ENCODE results near the gene LPCAT1. TPM values are rescaled to one million over a fixed set of nuclear protein-coding genes. Genes with fewer than 3 reads are reported as not detected.
A peak's percentile ranks its signal among the peaks of the same experiment; 100 is the strongest.

The LPCAT1 gene
- total RNA-seq, 1 donor from 2014 or later: 11.0 TPM

- no peak overlapping the region for H3K4me3 ChIP-seq
- intact Hi-C loops (cut with micrococcal nuclease): no loop called here
- no peaks in the 10 kb centered on the region for H3K27me3 ChIP-seq (ENCODE audit: low read depth)
- no peaks in the 10 kb centered on the region for H3K9me3 ChIP-seq (replicated peaks)
- H3K27ac ChIP-seq (replicated peaks): no peak overlapping the region
- peaks cover 16% of the 10 kb centered on the region for H3K36me3 ChIP-seq
- H3K4me1 ChIP-seq: peaks cover 26% of the 10 kb centered on the region
- TF ChIP-seq, protein P1, sequence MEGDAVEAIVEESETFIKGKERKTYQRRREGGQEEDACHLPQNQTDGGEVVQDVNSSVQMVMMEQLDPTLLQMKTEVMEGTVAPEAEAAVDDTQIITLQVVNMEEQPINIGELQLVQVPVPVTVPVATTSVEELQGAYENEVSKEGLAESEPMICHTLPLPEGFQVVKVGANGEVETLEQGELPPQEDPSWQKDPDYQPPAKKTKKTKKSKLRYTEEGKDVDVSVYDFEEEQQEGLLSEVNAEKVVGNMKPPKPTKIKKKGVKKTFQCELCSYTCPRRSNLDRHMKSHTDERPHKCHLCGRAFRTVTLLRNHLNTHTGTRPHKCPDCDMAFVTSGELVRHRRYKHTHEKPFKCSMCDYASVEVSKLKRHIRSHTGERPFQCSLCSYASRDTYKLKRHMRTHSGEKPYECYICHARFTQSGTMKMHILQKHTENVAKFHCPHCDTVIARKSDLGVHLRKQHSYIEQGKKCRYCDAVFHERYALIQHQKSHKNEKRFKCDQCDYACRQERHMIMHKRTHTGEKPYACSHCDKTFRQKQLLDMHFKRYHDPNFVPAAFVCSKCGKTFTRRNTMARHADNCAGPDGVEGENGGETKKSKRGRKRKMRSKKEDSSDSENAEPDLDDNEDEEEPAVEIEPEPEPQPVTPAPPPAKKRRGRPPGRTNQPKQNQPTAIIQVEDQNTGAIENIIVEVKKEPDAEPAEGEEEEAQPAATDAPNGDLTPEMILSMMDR (IDR thresholded peaks at IDR 0.05; ENCODE audit: borderline replicate concordance): no peak
- DNase-seq: no peak
Measured at GRCh38 chr5:1520791-1521453, 2.8 kb downstream of the LPCAT1 start.

DNA sequence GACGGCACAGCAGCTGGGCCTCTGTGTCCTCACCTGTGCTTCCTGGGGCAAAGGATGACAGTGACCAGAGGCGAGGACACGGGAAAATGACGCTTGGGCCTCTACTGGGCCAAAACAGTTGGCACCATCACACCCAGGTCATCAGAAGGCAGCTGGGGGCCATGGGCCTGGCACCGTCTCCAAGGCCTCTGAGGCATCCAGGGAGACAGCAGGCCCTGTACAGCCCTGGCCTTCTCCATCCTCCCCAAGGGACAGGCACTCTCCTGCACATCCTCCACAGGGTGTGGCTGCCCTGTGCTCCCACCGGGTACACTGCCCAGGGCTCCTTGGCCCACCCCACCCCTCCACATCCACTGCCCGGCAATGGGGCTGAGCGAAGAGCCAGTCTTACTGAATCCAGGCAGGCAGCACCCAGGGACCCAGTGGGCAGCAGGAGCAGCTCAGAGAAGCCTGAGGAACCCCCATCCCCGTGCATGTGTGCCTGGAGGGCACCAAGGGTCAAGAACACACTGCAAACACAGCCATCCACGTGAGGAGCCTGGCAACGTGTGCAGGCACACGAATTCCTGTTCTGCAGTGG lies 4.0 kb downstream of the LPCAT1 start:
- Histone ChIP-seq H3K4me3 (no peak overlapping the region), H3K9me3 (replicated peaks) (no peaks in the 10 kb centered on the region), H3K36me3 (peaks cover 16% of the 10 kb centered on the region), H3K27ac (replicated peaks) (no peak overlapping the region), H3K4me1 (peaks cover 26% of the 10 kb centered on the region), H3K27me3 (ENCODE audit: low read depth) (no peaks in the 10 kb centered on the region)
- intact Hi-C loops (cut with micrococcal nuclease): no loop called here
- no peak for DNase-seq
- TF ChIP-seq, protein P1 (IDR thresholded peaks at IDR 0.05; ENCODE audit: borderline replicate concordance): no peak

DNA sequence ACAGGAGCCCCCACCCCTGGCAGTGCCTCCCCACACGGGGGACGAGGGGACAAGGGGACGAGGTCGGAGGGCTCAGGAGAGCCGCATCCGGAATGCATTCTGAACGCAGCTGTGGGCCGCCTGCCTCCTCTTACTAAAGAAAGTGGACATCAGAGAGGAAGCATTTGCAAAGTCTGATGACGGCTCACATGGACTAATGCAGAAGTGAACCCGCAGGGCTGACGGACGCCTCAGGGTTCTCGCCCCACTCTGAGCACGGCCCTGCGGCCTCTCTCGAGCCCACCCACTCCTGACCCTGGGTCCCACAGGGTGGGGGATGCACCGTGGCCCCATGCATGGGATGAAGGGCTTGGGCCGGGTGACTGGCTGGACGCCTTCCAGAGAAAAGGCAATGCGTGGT lies 5.9 kb downstream of the LPCAT1 start:
- TF ChIP-seq, protein P1 (IDR thresholded peaks at IDR 0.05; ENCODE audit: borderline replicate concordance): no peak
- DNase-seq: peak; percentile 8
- Histone ChIP-seq H3K36me3 (peaks cover 16% of the 10 kb centered on the region), H3K27ac (replicated peaks) (no peak overlapping the region), H3K4me1 (peaks cover 13% of the 10 kb centered on the region), H3K27me3 (ENCODE audit: low read depth) (no peaks in the 10 kb centered on the region), H3K4me3 (no peak overlapping the region), H3K9me3 (replicated peaks) (no peaks in the 10 kb centered on the region)
- intact Hi-C loops (cut with micrococcal nuclease): no loop called here

DNA sequence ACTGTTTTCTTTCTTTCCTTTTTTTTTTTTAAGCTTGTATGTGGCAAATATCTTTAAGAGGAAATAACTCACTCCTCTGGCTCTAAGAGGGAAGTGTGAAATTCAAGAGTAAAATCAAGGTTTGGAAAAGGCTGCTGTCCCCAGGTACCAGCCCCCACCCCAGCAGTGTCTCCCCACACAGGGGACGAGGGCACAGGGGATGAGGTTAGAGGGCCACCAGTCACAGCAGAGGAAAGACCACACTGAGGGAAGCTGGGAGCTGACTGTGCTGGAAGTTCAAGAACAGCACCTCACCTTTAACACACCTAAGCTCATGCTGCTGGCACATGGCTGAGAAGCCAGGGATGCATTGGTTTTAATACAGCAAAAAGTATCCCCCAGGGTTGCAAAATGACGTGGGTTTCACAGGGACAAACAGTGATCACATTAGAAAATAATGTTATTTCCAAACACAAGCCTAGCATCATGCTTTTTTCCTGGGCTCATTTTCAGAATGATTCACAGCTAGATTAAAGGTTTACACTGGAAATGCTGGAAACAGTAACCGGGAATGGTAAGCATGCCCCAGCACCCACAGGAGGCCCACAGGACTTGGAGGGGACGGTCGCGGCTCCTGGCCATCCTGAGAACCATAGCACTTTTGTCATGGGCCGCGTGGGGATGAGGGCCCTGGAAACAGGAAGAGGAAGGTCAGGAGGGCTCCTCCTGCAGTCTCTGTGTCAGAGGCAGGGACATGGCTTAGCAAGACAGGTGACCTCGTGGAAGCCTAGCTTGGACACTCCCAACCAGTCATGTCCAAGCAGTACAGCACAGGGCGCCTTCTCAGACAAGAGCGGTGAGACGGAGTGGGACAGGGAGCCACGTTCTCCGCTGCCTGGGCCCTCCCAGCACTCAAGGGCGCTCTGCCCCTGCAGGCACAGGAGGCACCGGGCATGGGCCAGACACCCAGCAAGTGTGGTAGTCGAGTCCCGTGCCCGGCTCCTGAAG lies 6.9 kb downstream of the LPCAT1 start:
- no peaks in the 10 kb centered on the region for H3K27me3 ChIP-seq (ENCODE audit: low read depth)
- H3K27ac ChIP-seq (replicated peaks): no peak overlapping the region
- H3K9me3 ChIP-seq (replicated peaks): no peaks in the 10 kb centered on the region
- peak; percentile 6 for DNase-seq
- intact Hi-C loops (cut with micrococcal nuclease): no loop called here
- TF ChIP-seq, protein P1 (IDR thresholded peaks at IDR 0.05; ENCODE audit: borderline replicate concordance): no peak
- peaks cover 4% of the 10 kb centered on the region for H3K4me1 ChIP-seq
- peaks cover 22% of the 10 kb centered on the region for H3K36me3 ChIP-seq
- H3K4me3 ChIP-seq: no peak overlapping the region

DNA sequence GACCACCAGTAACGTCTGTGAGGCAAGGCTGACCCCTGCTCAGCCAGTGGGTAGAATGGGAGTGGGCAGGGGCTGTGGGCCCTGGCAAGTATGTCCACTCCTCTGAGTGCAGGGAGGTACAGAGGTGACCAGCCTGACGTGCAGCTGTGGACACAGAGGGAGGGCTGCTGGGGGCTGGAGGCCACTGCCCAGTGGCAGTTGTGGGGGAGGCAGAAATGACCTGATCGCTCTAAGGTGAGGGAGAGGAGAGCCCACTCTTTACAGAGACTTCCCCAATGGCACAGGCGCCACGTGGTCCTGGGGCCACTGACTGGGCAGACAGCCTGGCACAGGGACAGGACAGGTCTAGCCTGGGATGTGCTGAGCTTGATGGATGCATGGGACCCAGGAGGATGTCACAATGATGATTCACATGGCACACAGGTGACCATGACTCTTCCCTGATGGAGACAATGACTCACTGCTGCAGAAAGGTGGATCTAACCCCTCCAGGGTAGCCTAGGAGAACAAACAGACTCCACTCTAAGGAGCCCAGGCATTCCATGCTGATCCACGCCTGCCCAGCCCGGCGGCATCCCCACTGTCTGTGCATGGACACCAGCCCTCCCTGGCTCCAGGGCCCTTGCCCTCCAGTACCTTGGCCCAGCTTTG lies 7.7 kb downstream of the LPCAT1 start:
- Histone ChIP-seq H3K27me3 (ENCODE audit: low read depth) (no peaks in the 10 kb centered on the region), H3K9me3 (replicated peaks) (no peaks in the 10 kb centered on the region), H3K4me1 (no peaks in the 10 kb centered on the region), H3K36me3 (peaks cover 21% of the 10 kb centered on the region), H3K4me3 (no peak overlapping the region), H3K27ac (replicated peaks) (no peak overlapping the region)
- peak; percentile 10 for DNase-seq
- intact Hi-C loops (cut with micrococcal nuclease): no loop called here
- TF ChIP-seq, protein P1 (IDR thresholded peaks at IDR 0.05; ENCODE audit: borderline replicate concordance): no peak
